Right ventricle myocardium inferior (tissue), 1 donor: ENCODE measurements around the gene AKAP7. TPM values are rescaled to one million over a fixed set of nuclear protein-coding genes. Genes with fewer than 3 reads are reported as not detected.
A peak's percentile ranks its signal among the peaks of the same experiment; 100 is the strongest.
"Not testable (repeated sequence)": the region's sequence is repeated elsewhere in the genome, so short reads cannot be mapped to it uniquely, and the experiment has no call there.

Experiments
- ATAC-seq: fragments of 200-7000 bp; cut with Tn5 transposase; one replicate; pipeline ENCODE4 v1.9.1; 2020; ENCODE audit warnings: mild to moderate bottlenecking, moderate library complexity
- DNase-seq: peaks from one replicate; pipeline ENCODE4 v3.0.0; 2021; ENCODE audit errors: missing footprints
- intact Hi-C: fragments of 100-400 bp; cut with DNase I; formaldehyde crosslinking; loops from one replicate; pipeline ENCODE4 v1.11.0; 2022
- long read RNA-seq: library from polyadenylated mRNA; unstranded; transcript quantifications from one replicate; pipeline ENCODE4 v2.0.0, GENCODE V29; 2021
- total RNA-seq: library from RNA; stranded (reverse); fragmentation: NEBNext Ultra II Directional; extraction: Animal tissue kit (Norgen Biotek cat#: 25700); gene quantifications from one replicate; pipeline ENCODE4 v1.2.1, GENCODE V29; 2021
- donor health status: DM: no; HTN: yes; CAD: no; lungs with severe emphysema.

The AKAP7 gene
- 11.1 TPM for total RNA-seq
- long read RNA-seq, partial matches to known transcripts, result 0 of 12 reads
- long read RNA-seq, other reads (novel, unspliced or antisense), result 7 of 12 reads

DNA sequence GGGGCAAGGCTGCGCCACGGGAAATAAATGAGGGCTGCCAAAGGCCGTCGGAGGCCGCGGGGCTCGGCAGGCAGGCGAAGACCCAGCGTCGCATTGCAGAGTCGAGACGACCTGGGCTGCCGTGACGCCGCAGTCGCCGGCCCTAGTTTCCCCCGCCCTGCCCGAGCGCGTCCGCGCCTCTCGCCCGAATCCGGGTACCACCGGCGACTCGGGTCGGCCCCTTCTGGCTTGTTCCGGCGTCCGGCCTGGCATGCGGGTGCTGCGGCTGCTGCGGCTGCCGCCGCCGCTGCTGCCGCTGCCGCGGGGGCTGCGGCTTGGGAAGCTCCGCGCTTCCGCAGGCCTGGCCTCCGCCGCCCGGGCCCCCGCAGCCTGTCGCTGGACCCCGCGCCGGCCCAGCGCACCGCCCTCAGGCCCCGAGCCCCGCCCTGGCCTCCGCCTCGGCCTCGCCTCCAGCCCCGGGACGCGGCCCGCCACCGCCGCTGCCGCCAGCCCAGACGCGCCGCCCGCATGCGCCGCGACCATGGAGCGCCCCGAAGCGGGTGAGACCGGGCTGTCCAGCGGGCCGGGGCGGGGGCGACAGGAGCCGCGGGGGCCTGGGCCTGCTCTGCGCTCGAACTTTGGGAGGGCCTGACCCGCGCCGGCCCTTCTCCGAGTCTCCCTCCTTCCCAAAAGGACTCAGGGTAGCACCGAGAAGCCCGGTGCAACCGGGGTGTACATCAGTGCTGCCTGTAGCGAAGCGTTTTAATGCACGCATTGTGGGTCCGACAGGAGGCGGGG lies at the start of gene AKAP7:
TSS of gene AKAP7 (plus strand) at position 224 of the 777 bp plus-strand sequence. CDS start at position 521, 297 bp downstream.
- DNase-seq, result peak; percentile 90

GRCh38 chr6:131090339-131090738 lies 44.9 kb upstream of the AKAP7 start:
- ATAC-seq, DNase-seq, intact Hi-C loops: not testable (repeated sequence)

More for the DNA sequence above, at the start of gene AKAP7:
- ATAC-seq, result peak; percentile 93
- intact Hi-C loops, result no loop called here

DNA sequence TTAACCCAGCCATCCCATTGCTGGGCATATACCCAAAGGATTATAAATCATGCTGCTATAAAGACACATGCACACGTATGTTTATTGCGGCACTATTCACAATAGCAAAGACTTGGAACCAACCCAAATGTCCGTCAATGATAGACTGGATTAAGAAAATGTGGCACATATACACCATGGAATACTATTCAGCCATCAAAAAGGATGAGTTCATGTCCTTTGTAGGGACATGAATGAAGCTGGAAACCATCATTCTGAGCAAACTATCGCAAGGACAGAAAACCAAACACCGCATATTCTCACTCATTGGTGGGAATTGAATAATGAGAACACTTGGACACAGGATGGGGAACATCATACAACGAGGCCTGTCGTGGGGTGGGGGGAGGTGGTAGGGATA lies 43.3 kb upstream of the AKAP7 start:
- DNase-seq, ATAC-seq, intact Hi-C loops: not testable (repeated sequence)

DNA sequence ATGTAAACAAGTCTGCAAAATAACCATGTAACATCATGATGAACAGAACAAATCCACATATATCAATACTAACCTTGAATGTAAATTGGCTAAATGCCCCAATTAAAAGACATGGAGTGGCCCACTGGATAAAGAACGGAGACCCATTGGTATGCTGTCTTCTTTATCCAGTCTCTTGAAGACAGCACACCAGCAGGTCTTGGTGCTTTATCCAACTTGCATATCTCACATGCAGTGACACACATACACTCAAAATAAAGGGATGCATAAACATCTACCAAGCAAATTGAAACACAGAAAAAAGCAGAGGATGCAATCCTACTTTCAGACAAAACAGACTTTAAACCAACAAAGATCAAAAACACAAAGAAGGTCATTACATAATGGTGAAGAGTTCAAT lies 41.9 kb upstream of the AKAP7 start:
- ATAC-seq (no peak), DNase-seq (no peak)
- intact Hi-C loops, result no loop called here

DNA sequence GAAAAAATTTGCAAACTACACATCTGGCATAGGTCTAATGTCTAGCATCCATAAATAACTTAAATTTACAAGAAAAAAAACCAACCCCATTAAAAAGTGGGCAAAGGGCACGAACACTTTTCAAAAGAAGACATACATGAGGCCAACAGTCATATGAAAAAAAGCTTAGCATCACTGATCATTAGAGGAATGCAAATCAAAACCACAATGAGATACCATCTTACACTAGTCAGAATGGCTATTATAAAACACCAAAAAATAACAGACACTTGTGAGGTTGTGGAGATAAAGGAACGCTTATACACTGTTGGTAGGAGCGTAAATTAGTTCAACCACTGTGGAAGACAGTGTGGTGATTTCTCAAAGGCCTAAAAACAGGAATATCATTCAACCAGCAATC lies 38.5 kb upstream of the AKAP7 start:
- no peak for ATAC-seq
- no peak for DNase-seq
- intact Hi-C loops, result no loop called here

DNA sequence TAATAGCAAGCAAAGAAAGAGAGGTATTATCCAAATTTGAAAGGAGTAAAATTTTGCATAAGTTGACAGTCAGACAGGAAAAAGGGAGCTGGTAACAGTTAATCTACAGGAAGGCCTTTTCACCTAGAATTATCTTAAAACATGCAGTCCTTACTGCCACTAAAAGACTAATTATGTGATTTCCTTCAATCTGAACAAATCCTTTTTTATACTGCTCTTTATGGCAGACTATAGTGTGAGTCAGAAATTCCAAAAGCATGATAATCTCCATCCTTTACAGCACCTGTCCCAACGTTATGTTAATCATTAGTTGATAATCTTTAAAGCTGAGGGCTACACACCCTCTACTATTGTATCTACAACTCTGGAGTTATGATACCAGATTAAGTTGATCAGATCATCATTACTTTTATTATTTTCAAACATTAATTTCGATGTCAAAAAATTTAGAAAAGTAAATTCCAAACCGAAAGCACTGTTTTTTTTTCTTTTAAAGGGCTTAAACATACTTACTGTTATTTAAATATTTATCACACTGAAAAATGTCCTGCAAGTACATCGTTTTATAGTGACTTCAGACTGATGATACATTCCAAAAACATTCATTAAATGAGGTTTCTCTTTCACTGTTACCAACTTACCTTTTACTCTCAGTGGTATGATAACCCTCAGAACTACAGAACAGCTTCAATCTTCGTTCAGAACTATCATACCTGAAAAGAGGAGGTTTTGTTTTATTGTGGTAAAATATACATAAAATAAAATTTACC lies 33.2 kb upstream of the AKAP7 start:
- intact Hi-C loops, result no loop called here
- no peak for ATAC-seq
- no peak for DNase-seq

DNA sequence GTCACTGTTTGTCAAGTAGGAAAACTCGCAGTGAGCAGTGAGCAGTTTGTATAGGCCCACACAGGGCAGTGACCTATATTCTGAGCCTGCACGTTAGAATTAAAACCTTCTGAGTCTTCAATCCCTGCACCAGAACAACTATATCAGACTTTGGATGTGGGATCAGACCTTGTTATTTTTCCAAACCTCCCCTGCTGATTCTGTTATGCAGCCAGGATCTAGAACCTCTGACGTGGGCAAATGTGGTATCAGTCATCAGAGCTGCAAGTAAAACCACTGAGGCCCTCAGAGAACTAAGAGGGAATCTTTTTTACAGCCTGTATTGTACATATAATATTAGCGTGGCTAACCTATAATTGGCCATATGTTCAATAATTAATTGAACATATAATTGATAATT lies 32.0 kb upstream of the AKAP7 start:
- DNase-seq (no peak), ATAC-seq (no peak)
- intact Hi-C loops, result no loop called here

GRCh38 chr6:131103901-131104300 lies 31.4 kb upstream of the AKAP7 start:
- ATAC-seq (no peak), DNase-seq (no peak)
- intact Hi-C loops, result no loop called here

DNA sequence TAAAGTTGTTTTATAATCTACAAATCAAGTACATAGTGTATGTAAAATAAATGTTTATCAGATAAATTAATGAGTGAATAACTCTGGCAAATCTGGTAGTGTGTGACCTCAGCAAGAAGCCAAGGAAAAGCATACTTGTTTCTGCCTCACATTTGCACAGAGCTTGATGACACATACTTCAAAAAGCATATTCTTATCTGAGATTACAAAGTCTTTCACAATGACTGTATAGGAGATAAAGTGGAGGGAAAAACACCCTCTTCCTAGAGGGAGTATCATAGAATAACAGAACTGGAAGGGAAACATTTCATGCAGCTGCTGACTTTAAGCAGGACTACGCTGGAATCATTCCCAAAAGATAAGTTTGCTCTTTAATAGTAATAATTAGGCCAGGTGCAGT lies 28.1 kb upstream of the AKAP7 start:
- ATAC-seq (peak; percentile 39), DNase-seq (no peak)
- intact Hi-C loops, result no loop called here

DNA sequence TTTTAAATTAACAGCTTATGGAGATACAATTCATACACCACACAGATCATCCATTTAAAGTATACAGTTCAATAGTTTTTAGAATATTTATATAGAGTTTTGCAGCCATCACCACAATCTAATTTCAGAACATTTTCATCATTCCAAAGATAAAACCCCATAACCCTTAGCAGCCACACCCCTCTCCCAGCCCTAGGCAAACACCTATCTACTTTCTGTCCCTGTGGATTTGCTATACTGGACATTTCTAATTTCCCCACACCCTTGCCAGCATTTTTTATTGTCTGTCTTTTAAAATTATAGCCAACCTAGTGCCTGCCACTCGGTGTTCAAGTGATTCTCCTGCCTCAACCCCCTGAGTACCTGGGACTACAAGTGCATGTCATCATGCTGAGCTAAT lies 23.0 kb upstream of the AKAP7 start:
- no peak for DNase-seq
- intact Hi-C loops, result loop anchor here (10.0 kb wide), 2 partner anchors 47 to 147 kb away; partner anchors contain the start of gene EPB41L2
- ATAC-seq, result no peak

GRCh38 chr6:131115651-131116050 lies 19.6 kb upstream of the AKAP7 start:
- intact Hi-C loops, result loop anchor here (2.0 to 10.0 kb wide), 3 partner anchors 51 to 231 kb away; partner anchors contain the start of gene EPB41L2
- ATAC-seq, result no peak

DNA sequence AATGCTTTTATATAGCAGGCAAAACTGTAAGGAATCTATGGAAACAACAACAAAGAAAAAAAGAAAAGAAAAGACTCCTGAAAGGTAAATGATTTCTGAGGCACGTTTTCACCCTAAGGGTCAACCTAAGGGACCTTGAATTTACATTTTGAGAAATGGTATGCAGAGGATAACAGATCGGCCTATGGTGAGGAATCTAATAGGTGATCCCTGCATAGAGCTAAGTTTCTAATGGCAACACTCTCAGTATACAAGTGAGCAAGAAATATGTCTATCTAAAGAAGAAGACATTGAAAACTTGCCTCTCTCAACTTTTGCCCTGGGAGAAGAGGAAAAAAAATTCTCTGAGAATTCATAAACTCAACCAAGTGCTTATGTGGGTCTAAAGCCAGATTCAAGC lies 18.9 kb upstream of the AKAP7 start:
- DNase-seq, result no peak
- ATAC-seq, result no peak
- intact Hi-C loops, result loop anchor here (2.0 to 10.0 kb wide), 3 partner anchors 52 to 232 kb away; partner anchors contain the start of gene EPB41L2

More at GRCh38 chr6:131115651-131116050, 19.6 kb upstream of the AKAP7 start:
- DNase-seq, result no peak

GRCh38 chr6:131116755-131117360 lies 18.4 kb upstream of the AKAP7 start:
- no peak for DNase-seq
- intact Hi-C loops, result loop anchor here (2.0 to 10.0 kb wide), 3 partner anchors 52 to 232 kb away; partner anchors contain the start of gene EPB41L2
- no peak for ATAC-seq

DNA sequence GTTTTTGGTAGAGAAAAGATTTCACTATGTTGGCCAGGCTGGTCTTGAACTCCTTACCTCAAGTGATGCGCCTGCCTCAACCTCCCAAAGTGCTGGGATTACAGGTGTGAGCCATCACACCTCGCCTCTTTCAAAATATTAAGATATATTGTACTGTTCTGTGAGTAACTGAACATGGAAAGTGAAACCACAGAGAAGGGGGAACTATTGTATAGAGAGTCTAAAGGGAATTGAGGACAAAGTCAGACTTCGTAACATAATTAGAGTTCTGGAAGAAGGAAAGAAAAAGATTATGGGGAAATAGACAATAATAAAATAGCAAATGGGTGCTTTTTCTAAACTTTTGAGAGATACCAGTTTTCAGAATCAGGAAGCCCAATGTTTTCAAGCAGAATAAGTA lies 17.4 kb upstream of the AKAP7 start:
- intact Hi-C loops, result loop anchor here (2.0 to 10.0 kb wide), 3 partner anchors 53 to 233 kb away; partner anchors contain the start of gene EPB41L2
- DNase-seq (no peak), ATAC-seq (no peak)

- intact Hi-C loops, result no loop called here
- no peak for DNase-seq
- no peak for ATAC-seq
These were observed 13.3 kb upstream of the AKAP7 start for GRCh38 chr6:131122007-131122406.

GRCh38 chr6:131122516-131122915 lies 12.8 kb upstream of the AKAP7 start:
- DNase-seq (no peak), ATAC-seq (no peak)
- intact Hi-C loops, result no loop called here

DNA sequence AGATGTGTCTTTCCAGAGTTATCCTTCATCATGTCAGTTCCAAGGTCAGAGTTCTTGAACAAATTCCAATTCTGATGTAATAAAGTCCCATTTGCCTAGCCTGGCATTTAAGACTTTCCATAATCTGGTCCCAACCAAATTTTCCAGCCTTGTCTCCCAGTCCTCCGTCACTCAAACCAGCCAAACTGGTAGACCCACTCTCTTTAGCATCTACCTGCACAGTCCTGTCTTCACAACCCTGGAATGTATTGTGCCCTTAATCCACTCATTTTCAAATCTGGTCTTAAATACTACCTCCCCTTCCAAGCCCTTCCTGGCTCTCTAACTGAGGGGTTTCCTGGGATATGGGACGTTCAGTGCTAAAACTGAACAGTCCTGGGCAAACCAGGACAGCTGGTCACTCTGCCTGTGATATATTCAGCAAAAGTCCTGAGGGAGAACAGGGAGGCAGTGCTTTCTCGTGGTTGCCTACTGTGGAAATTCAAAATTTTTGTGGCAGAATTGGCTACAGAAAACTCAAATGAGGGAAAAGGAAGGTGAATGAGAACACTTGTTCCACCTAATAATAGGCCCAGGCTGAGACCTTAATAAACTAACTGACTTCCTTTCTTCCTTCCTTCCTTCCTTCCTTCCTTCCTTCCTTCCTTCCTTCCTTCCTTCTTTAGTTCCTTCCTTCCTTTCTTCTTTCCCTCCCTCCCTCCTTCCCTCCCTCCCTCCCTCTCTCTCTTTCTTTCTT lies 10.8 kb upstream of the AKAP7 start:
- intact Hi-C loops, result no loop called here
- ATAC-seq (no peak), DNase-seq (no peak)

GRCh38 chr6:131125431-131125830 lies 9.8 kb upstream of the AKAP7 start:
- no peak for DNase-seq
- no peak for ATAC-seq
- intact Hi-C loops, result no loop called here
